ENCODE results near the gene DNAJC9. TPM values are rescaled to one million over a fixed set of nuclear protein-coding genes. Genes with fewer than 3 reads are reported as not detected.

DNAJC9 gene
- total RNA-seq, 2 donors from 2014 or later = 5.9 to 9.6 TPM

- ATAC-seq = no peak
- Histone ChIP-seq H3K4me3 (no peak overlapping the region), H3K4me1 (peaks cover 3% of the 10 kb centered on the region), H3K27me3 (no peaks in the 10 kb centered on the region), H3K36me3 (replicated peaks in 1 of 2; ENCODE audit: insufficient read depth in 1 of 2, low read depth in 2 of 2) (peaks cover 0 to 4% of the 10 kb centered on the region in 2 donors), H3K27ac (no peak overlapping the region), H3K9me3 (no peaks in the 10 kb centered on the region)
- WGBS, 2 donors = 97 to 98% methylated on average over 5 of the region's 5 CpGs
- intact Hi-C loops (cut with DNase I) = no loop called here
- TF ChIP-seq CTCF (IDR thresholded peaks at IDR 0.05) (no peak), POLR2A (IDR thresholded peaks at IDR 0.05) (no peak)
- no peak for DNase-seq
Observed at GRCh38 chr10:73206385-73206784, 40.7 kb downstream of the DNAJC9 start.

GRCh38 chr10:73205890-73206289 lies 41.2 kb downstream of the DNAJC9 start:
- no peaks in the 10 kb centered on the region for H3K4me1 ChIP-seq
- H3K9me3 ChIP-seq = no peaks in the 10 kb centered on the region
- intact Hi-C loops (cut with DNase I) = no loop called here
- no peak overlapping the region for H3K4me3 ChIP-seq
- WGBS, 2 donors = 85 to 96% methylated on average over 1 of the region's 1 CpG
- DNase-seq = no peak
- TF ChIP-seq POLR2A (IDR thresholded peaks at IDR 0.05) (no peak), CTCF (IDR thresholded peaks at IDR 0.05) (no peak)
- peaks cover 0 to 4% of the 10 kb centered on the region in 2 donors for H3K36me3 ChIP-seq (replicated peaks in 1 of 2; ENCODE audit: insufficient read depth in 1 of 2, low read depth in 2 of 2)
- no peaks in the 10 kb centered on the region for H3K27me3 ChIP-seq
- ATAC-seq = no peak
- no peak overlapping the region for H3K27ac ChIP-seq

GRCh38 chr10:73205081-73205480 lies 42.0 kb downstream of the DNAJC9 start:
- no peaks in the 10 kb centered on the region for H3K4me1 ChIP-seq
- ATAC-seq (no peak), DNase-seq (no peak)
- no peak overlapping the region for H3K27ac ChIP-seq
- intact Hi-C loops (cut with DNase I) = no loop called here
- H3K4me3 ChIP-seq = no peak overlapping the region
- H3K9me3 ChIP-seq = no peaks in the 10 kb centered on the region
- 90% methylated on average over 3 of the region's 3 CpGs for WGBS, 2 donors
- TF ChIP-seq POLR2A (IDR thresholded peaks at IDR 0.05) = no peak
- no peak for TF ChIP-seq CTCF (IDR thresholded peaks at IDR 0.05)
- peaks cover 0 to 3% of the 10 kb centered on the region in 2 donors for H3K36me3 ChIP-seq (replicated peaks in 1 of 2; ENCODE audit: insufficient read depth in 1 of 2, low read depth in 2 of 2)
- no peaks in the 10 kb centered on the region for H3K27me3 ChIP-seq

Small RNA genes within 50 kb of the gene (small RNA-seq; reads per million reads assigned to genes)
- gene RF00019 (not detected), gene RNU6-833P (not detected)

Other genes with a start within 250 kb of the DNAJC9 start
- gene P4HA1, start 150.4 kb downstream of the DNAJC9 start, total RNA-seq = 10 to 100 TPM; 11.9 to 21.5 TPM
- 1 to 10 TPM; 2.3 to 3.3 TPM for gene NUDT13, start 136.8 kb downstream of the DNAJC9 start, total RNA-seq
- gene ECD, start 79.2 kb downstream of the DNAJC9 start, total RNA-seq = 10 to 100 TPM; 14.8 to 19.8 TPM
- gene FAM149B1, start 79.1 kb downstream of the DNAJC9 start, total RNA-seq = 10 to 100 TPM in 1 of 2 donors, 1 to 10 TPM in 1; 4.9 to 17.1 TPM
- 10 to 100 TPM; 18.7 to 24.7 TPM for gene MRPS16, start 5.4 kb upstream of the DNAJC9 start, total RNA-seq
- gene CFAP70, start 111.6 kb upstream of the DNAJC9 start, total RNA-seq = 10 to 100 TPM in 1 of 2 donors, 1 to 10 TPM in 1; 8.8 to 11.5 TPM
- gene ANXA7, start 166.8 kb upstream of the DNAJC9 start, total RNA-seq = 10 to 100 TPM; 22.7 to 46.2 TPM
- 1 to 10 TPM; 2.3 to 3.9 TPM for gene MSS51, start 186.3 kb upstream of the DNAJC9 start, total RNA-seq
- 10 to 100 TPM; 20.4 to 27.5 TPM for gene PPP3CB, start 248.8 kb upstream of the DNAJC9 start, total RNA-seq